IPS-20b (cell line): ENCODE results near the gene KIF19.

Experiments
- H3K27ac ChIP-seq: one replicate; pipeline ENCODE4 v1.5.1; 2013; ENCODE audit warnings: low read length
- H3K27me3 ChIP-seq: 2 replicates; pipeline ENCODE4 v1.6.1; 2013; ENCODE audit warnings: mild to moderate bottlenecking, low read length, inconsistent platforms; ENCODE audit not compliant: insufficient read depth
- H3K36me3 ChIP-seq: 2 replicates; pipeline ENCODE4 v1.6.1; 2013; ENCODE audit warnings: low read depth, mild to moderate bottlenecking, inconsistent platforms, low read length, moderate library complexity; ENCODE audit not compliant: insufficient read depth
- H3K4me1 ChIP-seq: 2 replicates; pipeline ENCODE4 v1.6.1; 2013; ENCODE audit warnings: mild to moderate bottlenecking, control low read depth, inconsistent platforms, low read length, moderate library complexity; ENCODE audit not compliant: insufficient read depth
- H3K4me3 ChIP-seq: 2 replicates; pipeline ENCODE4 v1.5.1; 2013; ENCODE audit warnings: mild to moderate bottlenecking, low read length, inconsistent platforms
- H3K9ac ChIP-seq: 2 replicates; pipeline ENCODE4 v1.6.1; 2013; ENCODE audit warnings: low read depth, mild to moderate bottlenecking, inconsistent platforms, low read length, moderate library complexity
- H3K9me3 ChIP-seq: 2 replicates; pipeline ENCODE4 v1.6.1; 2013; ENCODE audit warnings: mild to moderate bottlenecking, low read depth, low read length, inconsistent platforms; ENCODE audit not compliant: insufficient read depth

KIF19 gene

GRCh38 chr17:74369221-74369620 is 43.2 kb downstream of the KIF19 start:
- no peak overlapping the region for H3K27ac ChIP-seq
- H3K4me3 ChIP-seq: no peak overlapping the region
- no peaks in the 10 kb centered on the region for H3K36me3 ChIP-seq
- H3K4me1 ChIP-seq: peaks cover 3% of the 10 kb centered on the region; the same call in 1 of the 2 replicates
- no peaks in the 10 kb centered on the region for H3K9me3 ChIP-seq
- H3K9ac ChIP-seq: no peak overlapping the region
- H3K27me3 ChIP-seq: peaks cover 12% of the 10 kb centered on the region

GRCh38 chr17:74369665-74370490 is 43.9 kb downstream of the KIF19 start:
- no peak overlapping the region for H3K4me3 ChIP-seq
- no peak overlapping the region for H3K27ac ChIP-seq
- peaks cover 12% of the 10 kb centered on the region for H3K27me3 ChIP-seq
- H3K36me3 ChIP-seq: no peaks in the 10 kb centered on the region
- peaks cover 3% of the 10 kb centered on the region; the same call in 1 of the 2 replicates for H3K4me1 ChIP-seq
- no peak overlapping the region for H3K9ac ChIP-seq
- no peaks in the 10 kb centered on the region for H3K9me3 ChIP-seq

- Histone ChIP-seq H3K36me3 (no peaks in the 10 kb centered on the region), H3K4me1 (peaks cover 3% of the 10 kb centered on the region; the same call in 1 of the 2 replicates), H3K27ac (no peak overlapping the region), H3K9ac (no peak overlapping the region), H3K27me3 (peaks cover 12% of the 10 kb centered on the region), H3K9me3 (no peaks in the 10 kb centered on the region), H3K4me3 (no peak overlapping the region)
These were observed 45.7 kb downstream of the KIF19 start for GRCh38 chr17:74371653-74372147.

- H3K4me1 ChIP-seq: peaks cover 3% of the 10 kb centered on the region; the same call in 1 of the 2 replicates
- no peak overlapping the region for H3K27ac ChIP-seq
- H3K4me3 ChIP-seq: no peak overlapping the region
- peaks cover 9% of the 10 kb centered on the region for H3K27me3 ChIP-seq
- H3K36me3 ChIP-seq: no peaks in the 10 kb centered on the region
- no peak overlapping the region for H3K9ac ChIP-seq
- no peaks in the 10 kb centered on the region for H3K9me3 ChIP-seq
These were observed 46.4 kb downstream of the KIF19 start for GRCh38 chr17:74372426-74372825.

GRCh38 chr17:74373838-74374606 is 48.0 kb downstream of the KIF19 start:
- H3K4me3 ChIP-seq: no peak overlapping the region
- H3K36me3 ChIP-seq: no peaks in the 10 kb centered on the region
- no peak overlapping the region for H3K9ac ChIP-seq
- no peaks in the 10 kb centered on the region for H3K9me3 ChIP-seq
- no peaks in the 10 kb centered on the region for H3K4me1 ChIP-seq
- no peak overlapping the region for H3K27ac ChIP-seq
- peaks cover 5% of the 10 kb centered on the region; the same call in 1 of the 2 replicates for H3K27me3 ChIP-seq

GRCh38 chr17:74374858-74375257 is 48.8 kb downstream of the KIF19 start:
- H3K36me3 ChIP-seq: no peaks in the 10 kb centered on the region

GRCh38 chr17:74379495-74380085 is 53.6 kb downstream of the KIF19 start:
- no peaks in the 10 kb centered on the region for H3K36me3 ChIP-seq
- H3K4me1 ChIP-seq: no peaks in the 10 kb centered on the region
- H3K9me3 ChIP-seq: no peaks in the 10 kb centered on the region
- H3K9ac ChIP-seq: no peak overlapping the region
- H3K27me3 ChIP-seq: no peaks in the 10 kb centered on the region
- H3K4me3 ChIP-seq: peak overlapping the region; percentile 35; the same call in 1 of the 2 replicates
- H3K27ac ChIP-seq: no peak overlapping the region

More at GRCh38 chr17:74374858-74375257, 48.8 kb downstream of the KIF19 start:
- Histone ChIP-seq H3K27me3 (no peaks in the 10 kb centered on the region), H3K4me1 (no peaks in the 10 kb centered on the region), H3K27ac (no peak overlapping the region), H3K9ac (no peak overlapping the region), H3K9me3 (no peaks in the 10 kb centered on the region), H3K4me3 (no peak overlapping the region)

- no peaks in the 10 kb centered on the region for H3K4me1 ChIP-seq
- H3K4me3 ChIP-seq: no peak overlapping the region
- no peaks in the 10 kb centered on the region for H3K27me3 ChIP-seq
- H3K9me3 ChIP-seq: no peaks in the 10 kb centered on the region
- no peak overlapping the region for H3K9ac ChIP-seq
- H3K36me3 ChIP-seq: no peaks in the 10 kb centered on the region
- no peak overlapping the region for H3K27ac ChIP-seq
These were observed 54.3 kb downstream of the KIF19 start for GRCh38 chr17:74380086-74380958.

- Histone ChIP-seq H3K9me3 (no peaks in the 10 kb centered on the region), H3K4me3 (no peak overlapping the region), H3K27ac (no peak overlapping the region), H3K4me1 (no peaks in the 10 kb centered on the region), H3K9ac (no peak overlapping the region), H3K36me3 (no peaks in the 10 kb centered on the region), H3K27me3 (no peaks in the 10 kb centered on the region)
These were observed 55.2 kb downstream of the KIF19 start for GRCh38 chr17:74380959-74381808.

- no peak overlapping the region for H3K9ac ChIP-seq
- H3K27ac ChIP-seq: no peak overlapping the region
- peaks cover 8% of the 10 kb centered on the region; the same call in 1 of the 2 replicates for H3K4me1 ChIP-seq
- no peaks in the 10 kb centered on the region for H3K36me3 ChIP-seq
- H3K27me3 ChIP-seq: no peaks in the 10 kb centered on the region
- no peaks in the 10 kb centered on the region for H3K9me3 ChIP-seq
- H3K4me3 ChIP-seq: no peak overlapping the region
These were observed 57.1 kb downstream of the KIF19 start for GRCh38 chr17:74383141-74383540.
